Right lobe of liver (tissue), 4 donors: Measurements from ENCODE around the gene AGL.

Experiments
- POLR2A ChIP-seq: fragments of 450-650 bp; IDR thresholded peaks from one replicate; pipeline ENCODE4 v1.6.1; 2017; ENCODE audit warnings: antibody characterized with exemption, mild to moderate bottlenecking
- TF ChIP-seq, protein P1 (sequence below), 4 donors: fragments of 200-600 bp in 3 of 4; fragments of 450-650 bp in 1 of 4; IDR thresholded peaks; one replicate each; pipeline versions ENCODE4 v1.5.1 to v1.8.0; 2016 to 2022; ENCODE audit warnings: antibody characterized with exemption in 4 of 4, mild to moderate bottlenecking in 2 of 4
- donor health status: DM: no; HTN: no; CAD: no.
- donor health status: DM: no; HTN: no; CAD: no.
- donor health status: DM: no; HTN: yes; CAD: no.

DNA sequence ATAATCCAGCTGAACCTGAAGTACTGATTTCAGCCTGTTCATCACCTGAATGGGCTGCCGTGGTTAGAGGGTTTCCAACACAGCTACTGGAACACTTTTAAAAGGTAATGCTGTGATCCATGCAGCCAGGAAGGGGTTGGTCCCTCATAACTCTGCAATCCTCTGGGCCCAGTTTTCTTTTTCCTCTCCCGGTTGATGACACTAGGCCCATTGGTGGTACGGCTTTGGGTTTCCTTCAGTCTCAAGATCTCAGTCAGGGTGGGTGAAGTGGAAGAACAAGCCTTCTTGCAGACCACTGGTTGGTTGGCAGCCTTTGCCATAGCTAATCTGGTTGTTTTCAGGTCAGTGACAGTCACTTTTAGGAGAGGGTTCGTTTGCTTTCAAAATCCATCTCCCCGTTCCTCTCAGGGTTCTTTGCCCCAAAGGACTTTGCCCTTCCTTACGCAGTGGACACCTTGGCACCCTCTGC is 119.1 kb downstream of the AGL start:
- no peak for TF ChIP-seq POLR2A
- TF ChIP-seq, protein P1, sequence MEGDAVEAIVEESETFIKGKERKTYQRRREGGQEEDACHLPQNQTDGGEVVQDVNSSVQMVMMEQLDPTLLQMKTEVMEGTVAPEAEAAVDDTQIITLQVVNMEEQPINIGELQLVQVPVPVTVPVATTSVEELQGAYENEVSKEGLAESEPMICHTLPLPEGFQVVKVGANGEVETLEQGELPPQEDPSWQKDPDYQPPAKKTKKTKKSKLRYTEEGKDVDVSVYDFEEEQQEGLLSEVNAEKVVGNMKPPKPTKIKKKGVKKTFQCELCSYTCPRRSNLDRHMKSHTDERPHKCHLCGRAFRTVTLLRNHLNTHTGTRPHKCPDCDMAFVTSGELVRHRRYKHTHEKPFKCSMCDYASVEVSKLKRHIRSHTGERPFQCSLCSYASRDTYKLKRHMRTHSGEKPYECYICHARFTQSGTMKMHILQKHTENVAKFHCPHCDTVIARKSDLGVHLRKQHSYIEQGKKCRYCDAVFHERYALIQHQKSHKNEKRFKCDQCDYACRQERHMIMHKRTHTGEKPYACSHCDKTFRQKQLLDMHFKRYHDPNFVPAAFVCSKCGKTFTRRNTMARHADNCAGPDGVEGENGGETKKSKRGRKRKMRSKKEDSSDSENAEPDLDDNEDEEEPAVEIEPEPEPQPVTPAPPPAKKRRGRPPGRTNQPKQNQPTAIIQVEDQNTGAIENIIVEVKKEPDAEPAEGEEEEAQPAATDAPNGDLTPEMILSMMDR (IDR thresholded peaks at IDR 0.05) = no peak
